ENCODE data around the gene WDR5. TPM values are rescaled to one million over a fixed set of nuclear protein-coding genes. Genes with fewer than 3 reads are reported as not detected.

The WDR5 gene
- total RNA-seq, 1 experiment from 2014 or later: 29.1 TPM

GRCh38 chr9:134174073-134174449 is 38.2 kb downstream of the WDR5 start:
- H3F3A ChIP-seq (ENCODE audit: low read length, unreplicated experiment): no peaks in the 10 kb centered on the region
- H2AFZ ChIP-seq (ENCODE audit: low read length): no peak overlapping the region
- no peaks in the 10 kb centered on the region for H3K36me3 ChIP-seq (ENCODE audit: low read depth, low read length)
- peaks cover 6% of the 10 kb centered on the region for H3K27me3 ChIP-seq (ENCODE audit: low read length)
- H3K79me2 ChIP-seq (ENCODE audit: low read length): no peaks in the 10 kb centered on the region
- no peak overlapping the region for H3K27ac ChIP-seq (ENCODE audit: low read length)
- H3K4me3 ChIP-seq (ENCODE audit: low read length): no peak overlapping the region
- intact Hi-C loops (cut with micrococcal nuclease): no loop called here
- POLR2A ChIA-PET (ENCODE audit: unreplicated experiment): no interaction called here
- H3K9me2 ChIP-seq (replicated peaks; ENCODE audit: low read length): no peaks in the 10 kb centered on the region
- no peak for TF ChIP-seq CTCF (conservative IDR thresholded peaks at IDR 0.05; ENCODE audit: low read depth, low read length)
- DNase-seq (no peak), ATAC-seq (no peak)
- BruUV-seq (replicated peaks): no TSS peak
- CTCF ChIA-PET: no interaction called here
- H3K9me3 ChIP-seq (ENCODE audit: low read length): no peaks in the 10 kb centered on the region
- no peak overlapping the region for H3K4me2 ChIP-seq (ENCODE audit: low read length)
- no peaks in the 10 kb centered on the region; the same call in 1 of the 2 replicates for H3K4me1 ChIP-seq (ENCODE audit: insufficient read depth, low read length)
- H3K9ac ChIP-seq (ENCODE audit: low read length): no peak overlapping the region
- no peaks in the 10 kb centered on the region for H4K20me1 ChIP-seq (ENCODE audit: low read length)

GRCh38 chr9:134174526-134175290 is 38.8 kb downstream of the WDR5 start:
- Histone ChIP-seq H3F3A (ENCODE audit: low read length, unreplicated experiment) (no peaks in the 10 kb centered on the region), H3K9ac (ENCODE audit: low read length) (no peak overlapping the region), H3K9me2 (replicated peaks; ENCODE audit: low read length) (no peaks in the 10 kb centered on the region), H3K4me1 (ENCODE audit: insufficient read depth, low read length) (no peaks in the 10 kb centered on the region; the same call in 1 of the 2 replicates), H3K79me2 (ENCODE audit: low read length) (no peaks in the 10 kb centered on the region), H3K36me3 (ENCODE audit: low read depth, low read length) (no peaks in the 10 kb centered on the region), H3K27me3 (ENCODE audit: low read length) (peaks cover 6% of the 10 kb centered on the region), H3K4me2 (ENCODE audit: low read length) (no peak overlapping the region), H3K4me3 (ENCODE audit: low read length) (no peak overlapping the region), H2AFZ (ENCODE audit: low read length) (no peak overlapping the region), H4K20me1 (ENCODE audit: low read length) (no peaks in the 10 kb centered on the region), H3K9me3 (ENCODE audit: low read length) (no peaks in the 10 kb centered on the region), H3K27ac (ENCODE audit: low read length) (no peak overlapping the region)
- DNase-seq (no peak), ATAC-seq (no peak)
- BruUV-seq (replicated peaks): no TSS peak
- ChIA-PET POLR2A (ENCODE audit: unreplicated experiment) (interaction anchor here (0.6 kb wide), 1 partner anchor 254 kb away, joined by 10 read pairs; no protein-coding TSS in a partner anchor), CTCF (interaction anchor here (0.9 kb wide), 1 partner anchor 268 kb away, joined by 3 read pairs; no protein-coding TSS in a partner anchor)
- intact Hi-C loops (cut with micrococcal nuclease): no loop called here
- no peak for TF ChIP-seq EZH2phosphoT487 (IDR thresholded peaks at IDR 0.05; ENCODE audit: borderline replicate concordance, low read length)
- TF ChIP-seq CTCF (conservative IDR thresholded peaks at IDR 0.05; ENCODE audit: low read depth, low read length): no peak
- no peak for TF ChIP-seq EZH2 (IDR thresholded peaks at IDR 0.05; ENCODE audit: low read length, unreplicated experiment)

- H3K36me3 ChIP-seq (ENCODE audit: low read depth, low read length): no peaks in the 10 kb centered on the region
- DNase-seq (peak; percentile 34), ATAC-seq (peak; percentile 71)
- H4K20me1 ChIP-seq (ENCODE audit: low read length): no peaks in the 10 kb centered on the region
- H3K4me2 ChIP-seq (ENCODE audit: low read length): peak overlapping the region; percentile 49
- TF ChIP-seq CTCF (conservative IDR thresholded peaks at IDR 0.05; ENCODE audit: low read depth, low read length) (no peak), EZH2phosphoT487 (IDR thresholded peaks at IDR 0.05; ENCODE audit: borderline replicate concordance, low read length) (no peak), EZH2 (IDR thresholded peaks at IDR 0.05; ENCODE audit: low read length, unreplicated experiment) (no peak)
- peaks cover 6% of the 10 kb centered on the region for H3K27me3 ChIP-seq (ENCODE audit: low read length)
- ChIA-PET POLR2A (ENCODE audit: unreplicated experiment) (interaction anchor here (0.6 kb wide), 1 partner anchor 254 kb away, joined by 10 read pairs; no protein-coding TSS in a partner anchor), CTCF (interaction anchor here (0.9 kb wide), 1 partner anchor 268 kb away, joined by 3 read pairs; no protein-coding TSS in a partner anchor)
- H3K9me3 ChIP-seq (ENCODE audit: low read length): no peaks in the 10 kb centered on the region
- H3K27ac ChIP-seq (ENCODE audit: low read length): no peak overlapping the region
- H3K9me2 ChIP-seq (replicated peaks; ENCODE audit: low read length): no peaks in the 10 kb centered on the region
- BruUV-seq (replicated peaks): no TSS peak
- no peak overlapping the region for H2AFZ ChIP-seq (ENCODE audit: low read length)
- no peaks in the 10 kb centered on the region for H3F3A ChIP-seq (ENCODE audit: low read length, unreplicated experiment)
- no peaks in the 10 kb centered on the region; the same call in 1 of the 2 replicates for H3K4me1 ChIP-seq (ENCODE audit: insufficient read depth, low read length)
- no peak overlapping the region for H3K9ac ChIP-seq (ENCODE audit: low read length)
- no peaks in the 10 kb centered on the region for H3K79me2 ChIP-seq (ENCODE audit: low read length)
- intact Hi-C loops (cut with micrococcal nuclease): no loop called here
- no peak overlapping the region for H3K4me3 ChIP-seq (ENCODE audit: low read length)
Observed at GRCh38 chr9:134175291-134175807, 39.5 kb downstream of the WDR5 start.
